M059J (cell line): ENCODE results near the gene SPATA9. TPM values are rescaled to one million over a fixed set of nuclear protein-coding genes. Genes with fewer than 3 reads are reported as not detected.
A peak's percentile ranks its signal among the peaks of the same experiment; 100 is the strongest.
"Not testable (repeated sequence)": the region's sequence is repeated elsewhere in the genome, so short reads cannot be mapped to it uniquely, and the experiment has no call there.

Experiments
- DNase-seq: peaks from one replicate; pipeline ENCODE4 v3.0.0-alpha.2; 2012; ENCODE audit warnings: low read depth
- total RNA-seq: library from RNA; depleted of rRNA; stranded (reverse); fragments of >200 nt; shearing (Covaris generic); gene quantifications from 2 replicates; pipeline ENCODE4 v1.2.3, GENCODE V29; 2014

Gene SPATA9
- total RNA-seq, 1 experiment from 2014 or later, result 1.3 TPM

DNA sequence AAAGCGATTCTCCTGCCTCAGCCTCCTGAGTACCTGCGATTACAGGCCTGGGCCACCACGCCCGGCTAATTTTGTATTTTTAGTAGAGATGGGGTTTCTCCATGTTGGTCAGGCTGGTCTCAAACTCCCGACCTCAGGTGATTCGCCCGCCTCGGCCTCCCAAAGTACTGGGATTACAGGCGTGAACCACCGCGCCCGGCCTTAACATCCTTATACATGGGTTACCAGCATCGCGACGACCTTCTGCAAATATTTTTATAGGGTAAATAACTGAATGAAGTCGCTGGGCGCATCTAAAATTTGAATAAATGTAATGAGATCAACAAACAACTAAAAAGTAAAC, 36.6 kb downstream of the SPATA9 start:
- DNase-seq, result not testable (repeated sequence)

DNA sequence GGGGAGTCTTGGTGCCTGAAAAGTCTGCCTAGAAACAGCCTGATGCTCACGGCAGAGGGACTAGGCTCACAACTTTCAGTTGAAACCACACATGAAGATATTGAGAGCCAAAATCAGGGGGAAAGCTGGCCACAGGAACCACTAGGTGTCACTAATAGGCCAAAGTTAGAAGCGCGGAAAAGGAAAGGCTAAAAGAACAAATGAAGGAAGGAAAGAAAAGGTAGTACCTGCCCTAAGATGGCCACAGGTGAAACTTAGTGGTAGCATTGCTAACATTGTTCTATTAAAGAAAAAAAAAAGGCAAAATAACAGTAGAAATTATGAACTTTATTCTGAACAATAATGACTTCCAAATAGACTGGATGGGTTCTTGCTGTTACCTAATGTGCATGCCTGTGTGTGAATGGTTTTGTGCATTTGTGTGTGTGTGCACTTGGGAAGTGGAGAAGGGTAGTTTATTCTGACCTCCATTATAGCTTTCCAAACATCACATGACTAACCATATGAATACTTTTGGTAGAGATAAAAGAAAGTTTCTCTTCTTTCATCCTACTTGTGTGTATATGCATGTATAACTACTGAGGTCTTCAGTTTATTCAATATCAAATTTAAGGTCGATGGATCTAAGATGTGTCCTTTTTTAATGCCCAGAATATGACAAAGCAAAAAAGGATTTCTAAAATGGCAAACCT, 38.3 kb downstream of the SPATA9 start:
- DNase-seq, result peak; percentile 72

DNA sequence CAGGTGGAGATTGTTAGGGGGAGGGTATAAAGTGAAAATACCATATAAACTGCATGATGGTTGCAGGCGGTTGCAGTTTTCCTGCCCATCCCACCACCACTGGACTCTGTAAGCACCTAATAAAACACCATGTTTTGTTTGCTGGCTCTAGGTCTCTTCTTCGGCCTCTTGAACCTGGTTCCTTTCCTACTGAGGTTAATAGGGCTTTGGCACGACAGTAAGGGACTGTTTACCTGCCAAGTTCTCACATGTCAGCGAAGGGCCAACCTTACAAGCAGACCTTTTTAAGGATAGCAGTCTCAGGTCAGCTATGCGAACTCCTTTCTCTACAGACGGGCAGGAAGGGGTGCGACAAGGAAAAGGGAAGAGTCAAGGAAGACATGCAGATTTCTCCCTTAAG, 39.6 kb downstream of the SPATA9 start:
- DNase-seq, result no peak

DNA sequence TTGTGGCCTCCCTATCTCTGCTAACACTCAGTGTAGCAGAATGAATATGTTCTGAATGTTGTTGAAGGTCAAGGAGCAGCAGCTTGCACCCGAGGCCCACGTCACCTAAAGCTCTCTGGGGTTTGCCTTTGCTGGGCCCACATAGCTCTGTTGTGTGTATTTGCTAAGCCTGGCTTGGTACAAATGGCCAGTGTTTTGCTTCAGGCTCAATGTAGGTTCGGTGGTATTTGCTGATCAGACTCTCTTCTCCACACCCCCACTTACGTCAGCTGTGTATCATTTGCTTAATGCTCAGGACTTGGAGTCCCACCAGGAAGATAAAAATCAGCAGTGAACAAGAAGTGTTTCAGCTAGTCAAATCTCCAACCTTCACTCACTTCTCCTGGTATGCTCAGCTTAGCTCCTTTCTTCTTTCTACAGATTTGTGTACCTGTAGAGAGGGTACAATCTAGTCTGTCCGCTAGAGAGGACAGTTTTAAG, 41.0 kb downstream of the SPATA9 start:
- no peak for DNase-seq

DNA sequence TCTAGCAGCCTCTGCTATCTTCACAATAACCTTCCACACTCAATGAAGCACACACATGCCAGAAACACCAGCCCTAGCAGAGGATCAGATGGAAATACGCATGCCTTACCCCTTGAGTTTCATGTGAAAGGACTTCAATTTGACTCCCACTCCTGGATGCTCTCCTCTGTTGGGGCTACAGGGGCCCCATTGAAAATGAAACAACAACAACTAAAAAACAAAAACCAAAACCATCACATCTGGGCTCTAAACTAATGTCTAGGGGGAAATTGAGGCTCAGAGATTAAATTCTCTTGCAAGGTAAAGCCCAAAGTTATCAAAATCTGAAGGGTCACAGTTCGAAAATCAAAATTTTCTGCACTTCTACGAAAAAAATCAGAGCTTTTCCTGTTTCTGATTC, 44.2 kb downstream of the SPATA9 start:
- DNase-seq, result no peak

DNA sequence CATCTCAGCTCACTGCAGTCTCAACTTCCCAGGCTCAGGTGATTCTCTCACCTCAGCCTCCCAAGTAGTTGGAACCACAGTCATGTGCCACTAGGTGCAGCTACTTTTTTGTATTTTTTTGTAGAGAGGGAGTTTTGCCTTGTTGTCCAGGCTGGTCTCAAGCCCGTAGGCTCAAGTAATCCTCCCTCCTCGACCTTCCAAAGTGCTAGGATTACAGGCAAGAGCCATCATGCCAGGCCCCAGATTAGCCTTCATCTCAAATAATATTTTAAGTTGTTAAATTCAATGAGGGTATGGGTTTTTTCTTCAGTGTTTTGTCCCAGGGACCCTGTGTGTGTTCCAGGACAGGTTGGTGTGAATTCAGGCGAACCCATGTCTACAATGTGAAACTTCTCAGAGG, 48.7 kb downstream of the SPATA9 start:
- DNase-seq, result no peak

DNA sequence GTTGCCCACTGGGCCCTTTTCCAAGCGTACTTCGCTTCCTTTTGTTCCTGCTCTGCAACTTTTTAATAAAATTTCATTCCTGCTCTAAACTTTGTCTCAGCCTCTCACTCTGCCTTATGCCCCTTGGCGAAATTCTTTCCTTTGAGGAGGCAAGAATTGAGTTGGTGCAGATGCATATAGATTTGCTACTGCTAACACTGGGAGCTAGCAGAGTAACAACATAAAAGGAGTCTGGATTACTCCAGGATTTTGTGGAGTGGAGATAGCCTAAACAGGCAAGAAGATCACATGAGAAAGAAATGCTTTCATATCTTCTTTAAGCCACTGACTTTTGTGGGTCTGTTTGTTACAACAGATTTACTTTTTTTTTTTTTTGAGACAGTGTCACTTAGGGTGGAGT, 49.1 kb downstream of the SPATA9 start:
- DNase-seq, result no peak

DNA sequence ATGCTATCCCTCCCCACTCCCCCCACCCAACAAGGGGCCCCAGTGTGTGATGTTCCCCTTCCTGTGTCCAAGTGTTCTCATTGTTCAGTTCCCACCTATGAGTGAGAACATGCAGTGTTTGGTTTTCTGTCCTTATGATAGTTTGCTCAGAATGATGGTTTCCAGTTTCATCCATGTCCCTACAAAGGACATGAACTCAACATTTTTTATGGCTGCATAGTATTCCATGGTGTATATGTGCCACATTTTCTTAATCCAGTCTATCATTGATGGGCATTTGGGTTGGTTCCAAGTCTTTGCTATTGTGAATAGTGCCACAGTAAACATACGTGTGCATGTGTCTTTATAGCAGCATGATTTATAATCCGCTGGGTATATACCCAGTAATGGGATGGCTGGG, 49.8 kb downstream of the SPATA9 start:
- DNase-seq, result not testable (repeated sequence)

DNA sequence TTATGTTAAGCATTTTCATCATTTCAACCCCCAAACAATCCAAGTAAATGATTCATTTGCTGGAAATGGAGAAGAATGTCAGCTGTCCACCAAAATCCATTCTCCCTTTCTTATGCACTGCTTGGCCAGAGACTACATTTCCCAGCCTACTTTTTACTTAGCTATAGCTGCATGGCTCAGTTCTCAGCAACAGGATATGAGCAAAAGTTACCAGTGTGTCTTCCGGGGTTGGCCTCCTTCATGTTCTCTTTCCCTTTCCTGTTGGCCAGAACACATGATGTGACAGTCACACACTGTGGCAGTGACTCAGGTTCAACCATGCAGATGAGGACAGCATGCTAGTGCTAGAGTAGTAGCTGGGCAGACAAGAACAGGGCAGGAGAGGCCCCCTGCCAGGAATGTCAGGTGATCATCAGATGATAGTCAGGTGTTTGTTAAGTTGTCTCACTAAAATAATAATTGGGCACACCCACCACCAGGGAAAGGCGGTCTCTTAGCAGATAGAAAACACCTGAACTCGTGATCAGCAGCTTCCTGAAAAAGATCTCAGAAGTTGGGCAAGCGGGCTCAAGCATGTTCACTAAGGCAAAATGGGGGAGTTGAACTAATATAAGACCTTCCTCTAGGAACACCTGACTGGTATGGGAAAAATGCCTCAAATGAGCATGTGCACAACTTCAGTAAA, 50.7 kb downstream of the SPATA9 start:
- DNase-seq, result peak; percentile 89

DNA sequence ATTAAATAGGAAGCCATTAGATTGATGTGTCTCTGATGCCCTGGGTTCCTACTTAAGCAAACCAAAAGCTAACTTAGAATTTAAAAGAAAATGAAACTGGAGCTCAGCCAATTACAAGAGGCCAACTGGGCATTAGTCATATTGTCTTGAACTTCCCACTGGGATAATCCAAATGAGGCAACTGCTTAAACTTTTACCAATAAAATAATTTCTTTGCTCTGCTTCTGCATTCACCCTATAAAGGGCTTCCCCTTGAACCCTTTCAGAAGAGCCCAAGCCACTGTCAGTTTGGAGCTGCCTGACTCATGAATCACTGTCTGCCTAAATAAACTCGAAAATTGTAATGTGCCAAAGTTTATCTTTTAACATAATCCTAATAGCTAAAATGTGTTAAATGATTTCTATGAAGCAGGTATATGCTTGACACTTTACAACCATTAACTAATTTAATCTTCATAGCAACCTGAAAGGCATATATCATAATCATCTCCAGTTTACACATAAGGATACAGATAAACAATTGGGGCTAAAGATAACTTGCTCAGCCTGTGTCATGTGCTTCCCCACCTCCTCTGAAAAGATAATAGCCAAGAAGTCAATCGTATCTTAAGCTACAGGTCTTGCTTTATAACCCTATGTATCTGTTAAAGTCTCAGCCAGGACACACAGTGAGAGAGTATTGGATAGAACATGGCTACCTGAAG, 51.4 kb downstream of the SPATA9 start:
- DNase-seq, result peak; percentile 89

DNA sequence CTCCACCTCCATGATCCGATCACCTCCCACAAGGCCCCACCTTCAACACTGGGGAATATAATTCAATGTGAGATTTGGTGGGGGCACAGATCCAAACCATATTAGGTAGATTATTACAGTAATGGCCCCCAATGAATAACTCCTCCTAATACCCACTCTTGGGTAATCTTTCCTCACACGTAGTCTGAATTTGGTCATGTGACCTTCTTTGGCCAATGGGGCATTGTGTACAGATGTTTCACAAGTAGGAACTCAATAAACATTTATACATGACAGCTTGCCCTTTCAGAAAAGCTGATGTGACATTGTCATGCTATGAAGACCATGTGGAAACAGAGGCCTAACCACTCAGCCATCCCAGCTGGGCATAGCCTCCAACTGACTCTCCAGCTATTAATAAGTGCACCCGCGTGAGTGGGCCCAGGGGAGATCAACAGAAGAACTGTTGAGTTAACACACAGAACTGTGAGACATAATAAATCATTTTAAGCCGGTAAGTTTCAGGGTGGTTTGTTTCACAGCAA, 52.3 kb downstream of the SPATA9 start:
- DNase-seq, result no peak

DNA sequence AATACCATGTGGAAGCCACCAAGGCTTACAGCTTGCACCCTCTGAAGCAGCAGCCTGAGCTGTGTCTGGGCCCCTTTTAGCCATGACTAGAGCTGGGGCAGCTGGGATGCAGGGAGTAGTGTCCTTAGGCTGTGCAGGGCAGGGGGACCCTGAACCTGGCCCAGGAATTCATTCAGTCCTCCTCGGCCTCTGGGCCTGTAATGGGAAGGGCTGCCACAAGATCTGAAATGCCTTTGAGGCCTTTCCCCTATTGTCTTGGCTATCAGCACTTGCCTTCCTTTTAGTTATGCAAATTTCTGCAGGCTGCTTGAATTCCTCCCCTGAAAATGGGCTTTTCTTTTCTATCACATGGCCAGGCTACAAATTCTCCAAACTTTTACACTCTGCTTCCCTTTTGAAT, 53.9 kb downstream of the SPATA9 start:
- DNase-seq, result no peak

DNA sequence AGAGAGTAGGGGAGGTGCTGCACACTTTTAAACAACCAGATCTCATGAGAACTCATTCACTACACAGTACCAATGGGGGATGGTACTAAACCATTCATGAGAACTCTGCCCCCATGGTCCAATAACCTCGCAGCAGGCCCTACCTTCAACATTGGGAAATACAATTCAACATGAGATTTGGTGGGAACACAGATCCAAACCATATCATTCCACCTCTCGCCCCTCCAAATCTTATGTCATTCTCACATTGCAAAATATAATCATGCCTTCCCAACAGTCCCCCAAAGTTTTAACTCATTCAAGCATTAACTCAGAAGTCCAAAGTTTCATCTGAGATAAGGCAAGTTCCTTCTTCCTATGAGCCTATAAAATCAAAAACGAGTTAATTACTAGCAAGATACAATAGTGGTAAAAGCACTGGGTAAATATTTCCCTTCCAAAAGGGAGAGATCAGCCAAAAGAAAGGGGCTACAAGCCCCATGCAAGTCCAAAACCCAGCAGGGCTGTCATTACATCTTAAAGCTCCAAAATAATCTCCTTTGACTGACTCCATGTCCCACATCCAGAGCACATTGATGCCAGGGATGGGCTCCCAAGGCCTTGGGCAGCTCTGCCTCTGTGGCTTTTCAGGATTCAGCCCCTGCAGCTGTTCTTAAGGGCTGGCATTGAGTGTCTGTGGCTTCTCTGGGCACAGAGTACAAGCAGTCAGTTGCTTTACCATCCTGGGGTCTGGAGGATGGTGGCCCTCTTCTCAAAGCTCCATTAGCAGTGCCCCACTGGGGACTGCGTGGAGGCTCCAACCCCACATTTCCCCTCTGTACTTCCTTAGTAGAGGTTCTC, 54.6 kb downstream of the SPATA9 start:
- no peak for DNase-seq

DNA sequence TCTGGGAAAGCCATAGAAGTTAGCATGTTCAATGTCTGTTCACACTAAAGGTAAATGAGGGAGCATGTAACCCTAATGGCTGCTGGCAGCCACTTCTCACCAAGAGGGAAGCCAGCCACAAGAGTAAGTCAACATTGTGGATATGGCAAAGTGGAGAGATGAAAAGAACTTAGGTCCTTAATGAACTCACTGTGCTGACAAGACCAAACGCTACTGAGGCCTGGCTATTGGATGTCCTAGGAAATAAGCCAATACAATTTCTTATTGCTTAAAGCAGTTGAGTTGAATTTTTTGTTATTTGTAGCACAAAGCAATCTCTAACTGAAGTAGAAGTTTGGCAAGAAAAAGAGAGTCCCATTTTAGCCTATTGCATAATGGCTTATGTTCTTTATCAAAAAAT, 56.1 kb downstream of the SPATA9 start:
- no peak for DNase-seq

DNA sequence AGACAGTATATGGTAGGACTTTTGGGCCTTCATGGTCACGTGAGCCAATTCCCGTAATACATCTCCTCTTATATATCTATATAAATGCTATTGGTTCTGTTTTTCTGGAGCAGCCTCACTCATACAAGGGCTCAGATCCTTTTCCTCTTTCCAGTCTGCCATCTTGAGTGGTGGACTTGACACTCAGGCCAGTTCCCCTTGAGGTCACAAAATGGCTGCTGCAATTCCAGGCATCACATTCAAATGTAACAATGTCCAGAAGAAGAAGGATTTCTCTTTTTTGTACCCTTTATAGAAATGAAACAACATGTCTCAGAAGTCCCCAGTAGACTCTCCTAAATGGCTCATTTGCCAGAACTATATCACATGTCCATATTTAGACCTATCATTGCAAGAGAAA, 58.4 kb downstream of the SPATA9 start:
- DNase-seq, result no peak

DNA sequence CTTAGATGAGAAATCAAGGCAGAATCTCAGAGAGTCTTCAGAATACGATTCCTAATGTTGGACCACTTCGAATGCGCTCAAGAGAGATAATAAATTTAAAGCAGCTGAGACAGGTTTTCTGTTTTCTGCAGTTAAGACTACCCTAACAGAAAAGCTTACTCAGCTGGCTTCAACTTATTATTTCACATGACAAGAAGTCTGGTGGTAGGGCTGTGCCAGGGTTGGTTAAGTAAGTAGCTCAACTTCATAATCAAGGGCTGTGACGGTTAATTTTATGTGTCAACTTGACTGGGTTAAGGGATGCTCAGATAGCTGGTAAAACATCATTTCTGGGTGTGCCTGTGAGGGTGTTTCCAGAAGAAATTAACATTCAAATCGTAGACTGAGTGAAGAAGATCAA, 59.1 kb downstream of the SPATA9 start:
- DNase-seq, result no peak

DNA sequence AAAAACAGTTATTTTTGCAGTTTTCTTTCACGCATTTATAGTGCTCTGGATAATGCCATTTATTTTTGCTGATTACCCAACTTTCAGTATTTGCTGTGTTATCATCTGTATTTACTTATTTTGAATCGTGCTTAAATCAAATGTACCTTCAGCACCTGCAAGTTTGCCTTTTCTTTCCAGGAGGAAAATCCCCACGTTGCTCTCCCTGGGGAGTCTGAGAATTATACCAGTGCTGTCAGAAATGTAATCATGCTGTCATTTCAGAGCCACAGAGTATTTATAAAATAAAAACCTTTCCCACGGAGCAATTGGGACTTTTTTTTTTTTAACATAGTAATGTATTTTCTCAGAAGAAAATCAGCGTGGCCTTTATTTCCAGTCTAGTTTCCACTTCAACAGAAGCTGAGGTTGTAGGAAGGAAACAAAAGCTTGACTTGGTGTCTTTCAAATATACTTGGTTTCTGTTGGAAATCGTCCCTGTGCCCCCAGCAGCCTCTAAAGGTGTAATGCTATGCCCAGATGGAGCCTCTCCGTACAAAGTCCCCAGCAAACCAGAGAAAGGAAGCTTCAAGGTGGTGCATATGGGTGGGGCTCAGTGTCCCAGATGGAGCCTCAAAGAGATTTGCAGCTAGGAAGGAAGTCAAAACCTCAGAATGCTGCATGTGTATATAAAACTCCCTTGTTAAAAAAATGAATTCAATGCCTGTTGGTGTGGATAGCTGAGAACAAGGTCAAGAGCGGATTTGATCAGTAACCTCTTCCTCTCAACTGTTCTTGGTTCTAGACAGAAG, 60.8 kb downstream of the SPATA9 start:
- no peak for DNase-seq

DNA sequence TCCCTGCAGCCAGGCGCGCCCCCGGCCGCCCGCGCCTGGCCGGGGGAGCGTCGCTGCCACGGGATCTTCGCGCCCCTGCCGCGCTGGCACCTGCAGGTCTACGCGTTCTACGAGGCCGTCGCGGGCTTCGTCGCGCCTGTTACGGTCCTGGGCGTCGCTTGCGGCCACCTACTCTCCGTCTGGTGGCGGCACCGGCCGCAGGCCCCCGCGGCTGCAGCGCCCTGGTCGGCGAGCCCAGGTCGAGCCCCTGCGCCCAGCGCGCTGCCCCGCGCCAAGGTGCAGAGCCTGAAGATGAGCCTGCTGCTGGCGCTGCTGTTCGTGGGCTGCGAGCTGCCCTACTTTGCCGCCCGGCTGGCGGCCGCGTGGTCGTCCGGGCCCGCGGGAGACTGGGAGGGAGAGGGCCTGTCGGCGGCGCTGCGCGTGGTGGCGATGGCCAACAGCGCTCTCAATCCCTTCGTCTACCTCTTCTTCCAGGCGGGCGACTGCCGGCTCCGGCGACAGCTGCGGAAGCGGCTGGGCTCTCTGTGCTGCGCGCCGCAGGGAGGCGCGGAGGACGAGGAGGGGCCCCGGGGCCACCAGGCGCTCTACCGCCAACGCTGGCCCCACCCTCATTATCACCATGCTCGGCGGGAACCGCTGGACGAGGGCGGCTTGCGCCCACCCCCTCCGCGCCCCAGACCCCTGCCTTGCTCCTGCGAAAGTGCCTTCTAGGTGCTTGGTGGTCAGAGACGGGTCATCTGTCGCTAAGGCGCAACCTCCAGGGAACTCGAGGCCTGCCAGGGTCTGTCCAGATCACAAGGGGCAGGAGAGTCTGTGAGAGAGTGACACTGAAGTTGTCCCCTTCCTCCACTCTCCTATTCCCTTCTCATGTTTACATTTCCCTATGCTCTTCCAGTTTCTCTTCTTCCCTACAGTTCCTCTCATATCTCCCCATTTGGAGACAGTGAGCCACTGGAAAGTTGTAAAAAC, 61.6 kb downstream of the SPATA9 start:
- peak; percentile 29 for DNase-seq

DNA sequence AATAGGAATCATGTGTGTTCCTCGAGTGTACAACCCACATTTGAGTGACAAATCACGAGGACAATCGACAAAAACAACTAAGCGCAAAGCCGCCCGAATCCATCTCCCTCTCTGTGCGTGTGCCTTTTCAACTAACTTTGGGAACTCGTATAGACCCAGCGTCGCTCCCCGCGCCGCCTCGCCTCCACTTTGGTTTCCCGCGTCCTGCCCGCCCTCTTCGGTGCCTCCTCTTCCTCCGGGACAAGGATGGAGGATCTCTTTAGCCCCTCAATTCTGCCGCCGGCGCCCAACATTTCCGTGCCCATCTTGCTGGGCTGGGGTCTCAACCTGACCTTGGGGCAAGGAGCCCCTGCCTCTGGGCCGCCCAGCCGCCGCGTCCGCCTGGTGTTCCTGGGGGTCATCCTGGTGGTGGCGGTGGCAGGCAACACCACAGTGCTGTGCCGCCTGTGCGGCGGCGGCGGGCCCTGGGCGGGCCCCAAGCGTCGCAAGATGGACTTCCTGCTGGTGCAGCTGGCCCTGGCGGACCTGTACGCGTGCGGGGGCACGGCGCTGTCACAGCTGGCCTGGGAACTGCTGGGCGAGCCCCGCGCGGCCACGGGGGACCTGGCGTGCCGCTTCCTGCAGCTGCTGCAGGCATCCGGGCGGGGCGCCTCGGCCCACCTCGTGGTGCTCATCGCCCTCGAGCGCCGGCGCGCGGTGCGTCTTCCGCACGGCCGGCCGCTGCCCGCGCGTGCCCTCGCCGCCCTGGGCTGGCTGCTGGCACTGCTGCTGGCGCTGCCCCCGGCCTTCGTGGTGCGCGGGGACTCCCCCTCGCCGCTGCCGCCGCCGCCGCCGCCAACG, 62.5 kb downstream of the SPATA9 start, which contains the start of gene GPR150:
TSS of gene GPR150 (plus strand) at position 58 of the 840 bp plus-strand sequence. CDS start at position 247, 189 bp downstream.
- peak; percentile 59 for DNase-seq
